Measurements from ENCODE around the gene PRKN. TPM values are rescaled to one million over a fixed set of nuclear protein-coding genes. Genes with fewer than 3 reads are reported as not detected.

Gene PRKN
- total RNA-seq, 1 donor from 2014 or later: 0.79 TPM

DNA sequence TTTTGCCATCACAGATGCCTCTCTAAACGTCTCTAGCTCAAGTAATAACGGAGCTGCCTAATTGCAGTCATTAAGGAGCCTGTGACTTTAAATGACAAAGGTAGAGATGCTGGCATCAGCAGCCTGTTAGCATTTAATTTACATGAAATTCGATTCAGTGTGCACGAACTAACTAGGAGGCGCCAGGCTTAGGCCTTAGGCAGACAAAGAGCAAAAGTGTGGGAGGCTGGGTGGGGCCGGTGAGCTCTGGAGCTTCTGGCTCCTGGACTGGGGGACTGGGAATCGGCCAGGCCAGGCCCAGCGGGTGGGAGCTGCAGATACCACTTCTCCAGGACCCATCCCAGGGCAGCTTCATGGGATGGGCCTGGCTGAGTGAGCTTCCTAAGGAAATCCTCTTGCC lies 1283.7 kb downstream of the PRKN start:
- TF ChIP-seq, protein P1, sequence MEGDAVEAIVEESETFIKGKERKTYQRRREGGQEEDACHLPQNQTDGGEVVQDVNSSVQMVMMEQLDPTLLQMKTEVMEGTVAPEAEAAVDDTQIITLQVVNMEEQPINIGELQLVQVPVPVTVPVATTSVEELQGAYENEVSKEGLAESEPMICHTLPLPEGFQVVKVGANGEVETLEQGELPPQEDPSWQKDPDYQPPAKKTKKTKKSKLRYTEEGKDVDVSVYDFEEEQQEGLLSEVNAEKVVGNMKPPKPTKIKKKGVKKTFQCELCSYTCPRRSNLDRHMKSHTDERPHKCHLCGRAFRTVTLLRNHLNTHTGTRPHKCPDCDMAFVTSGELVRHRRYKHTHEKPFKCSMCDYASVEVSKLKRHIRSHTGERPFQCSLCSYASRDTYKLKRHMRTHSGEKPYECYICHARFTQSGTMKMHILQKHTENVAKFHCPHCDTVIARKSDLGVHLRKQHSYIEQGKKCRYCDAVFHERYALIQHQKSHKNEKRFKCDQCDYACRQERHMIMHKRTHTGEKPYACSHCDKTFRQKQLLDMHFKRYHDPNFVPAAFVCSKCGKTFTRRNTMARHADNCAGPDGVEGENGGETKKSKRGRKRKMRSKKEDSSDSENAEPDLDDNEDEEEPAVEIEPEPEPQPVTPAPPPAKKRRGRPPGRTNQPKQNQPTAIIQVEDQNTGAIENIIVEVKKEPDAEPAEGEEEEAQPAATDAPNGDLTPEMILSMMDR (IDR thresholded peaks at IDR 0.05; ENCODE audit: insufficient read depth, low read length, severe bottlenecking): no peak
- Histone ChIP-seq H3K27me3 (ENCODE audit: control insufficient read depth, insufficient read depth, low read length) (peaks cover 2% of the 10 kb centered on the region), H3K36me3 (ENCODE audit: control insufficient read depth, insufficient read depth, low read length) (no peaks in the 10 kb centered on the region), H3K4me3 (ENCODE audit: low read depth, low read length) (no peak overlapping the region)
- FAIRE-seq: no peak
- DNase-seq (ENCODE audit: low read depth): no peak

- peaks cover 2% of the 10 kb centered on the region for H3K27me3 ChIP-seq (ENCODE audit: control insufficient read depth, insufficient read depth, low read length)
- FAIRE-seq (no peak), DNase-seq (ENCODE audit: low read depth) (no peak)
- H3K4me3 ChIP-seq (ENCODE audit: low read depth, low read length): no peak overlapping the region
- TF ChIP-seq, protein P1 (IDR thresholded peaks at IDR 0.05; ENCODE audit: insufficient read depth, low read length, severe bottlenecking): no peak
- no peaks in the 10 kb centered on the region for H3K36me3 ChIP-seq (ENCODE audit: control insufficient read depth, insufficient read depth, low read length)
Observed at GRCh38 chr6:161442420-161442819, 1285.1 kb downstream of the PRKN start.

- TF ChIP-seq, protein P1 (IDR thresholded peaks at IDR 0.05; ENCODE audit: insufficient read depth, low read length, severe bottlenecking): no peak
- FAIRE-seq (no peak), DNase-seq (ENCODE audit: low read depth) (no peak)
- Histone ChIP-seq H3K27me3 (ENCODE audit: control insufficient read depth, insufficient read depth, low read length) (peaks cover 2% of the 10 kb centered on the region), H3K36me3 (ENCODE audit: control insufficient read depth, insufficient read depth, low read length) (no peaks in the 10 kb centered on the region), H3K4me3 (ENCODE audit: low read depth, low read length) (no peak overlapping the region)
Observed at GRCh38 chr6:161440299-161440698, 1287.3 kb downstream of the PRKN start.

DNA sequence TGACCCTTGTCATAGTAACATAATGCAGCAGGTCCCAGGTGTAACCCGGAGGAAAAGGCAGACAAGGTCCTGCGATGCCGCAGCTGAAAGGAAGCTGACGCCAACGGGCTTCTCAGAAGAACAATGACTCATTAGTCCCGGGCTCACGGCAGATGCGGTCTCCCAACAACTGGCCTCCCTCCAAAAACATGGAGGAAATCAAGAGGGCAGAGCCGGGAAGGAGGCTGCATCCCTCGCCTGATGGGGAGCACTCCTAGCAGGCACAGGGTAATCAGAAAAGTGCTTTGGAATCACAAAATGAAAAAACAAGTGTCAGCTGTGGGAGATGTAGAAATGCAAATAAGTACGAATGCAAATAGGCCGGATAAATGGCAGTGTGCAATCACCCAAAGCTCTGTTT lies 1288.5 kb downstream of the PRKN start:
- Histone ChIP-seq H3K4me3 (ENCODE audit: low read depth, low read length) (no peak overlapping the region), H3K36me3 (ENCODE audit: control insufficient read depth, insufficient read depth, low read length) (no peaks in the 10 kb centered on the region), H3K27me3 (ENCODE audit: control insufficient read depth, insufficient read depth, low read length) (no peaks in the 10 kb centered on the region)
- FAIRE-seq: no peak
- peak; percentile 22 for DNase-seq (ENCODE audit: low read depth)
- TF ChIP-seq, protein P1 (IDR thresholded peaks at IDR 0.05; ENCODE audit: insufficient read depth, low read length, severe bottlenecking): no peak

DNA sequence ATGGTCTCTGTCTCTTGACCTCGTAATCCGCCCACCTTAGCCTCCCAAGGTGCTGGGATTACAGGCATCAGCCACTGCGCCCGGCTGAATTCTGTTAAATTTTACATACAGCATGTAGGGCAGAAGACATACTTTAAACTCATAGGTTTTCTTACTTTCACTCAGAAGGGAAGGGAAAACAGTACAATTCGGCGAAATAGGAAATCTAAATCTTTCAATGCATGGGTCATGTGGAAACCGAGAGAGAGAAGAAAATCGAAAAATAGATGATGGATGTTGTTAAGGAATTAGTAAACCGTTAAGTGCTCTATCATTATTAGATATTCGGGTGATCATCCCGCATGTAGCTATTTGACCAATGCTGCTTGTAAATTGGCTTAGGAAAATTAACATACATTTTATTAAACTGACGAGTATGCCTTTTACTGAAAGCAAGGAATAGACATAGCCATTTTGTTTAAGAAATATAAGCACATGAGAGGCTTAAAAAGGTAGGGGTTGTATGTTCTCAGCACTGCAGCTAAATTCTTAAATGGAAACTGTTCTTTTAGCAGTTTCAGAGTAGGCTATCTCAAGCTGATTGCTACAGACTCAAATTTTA lies 1289.0 kb downstream of the PRKN start:
- Histone ChIP-seq H3K4me3 (ENCODE audit: low read depth, low read length) (no peak overlapping the region), H3K27me3 (ENCODE audit: control insufficient read depth, insufficient read depth, low read length) (no peaks in the 10 kb centered on the region), H3K36me3 (ENCODE audit: control insufficient read depth, insufficient read depth, low read length) (no peaks in the 10 kb centered on the region)
- TF ChIP-seq, protein P1 (IDR thresholded peaks at IDR 0.05; ENCODE audit: insufficient read depth, low read length, severe bottlenecking): no peak
- DNase-seq (ENCODE audit: low read depth) (no peak), FAIRE-seq (no peak)

GRCh38 chr6:161437851-161438250 lies 1289.7 kb downstream of the PRKN start:
- Histone ChIP-seq H3K4me3 (ENCODE audit: low read depth, low read length) (no peak overlapping the region), H3K36me3 (ENCODE audit: control insufficient read depth, insufficient read depth, low read length) (no peaks in the 10 kb centered on the region), H3K27me3 (ENCODE audit: control insufficient read depth, insufficient read depth, low read length) (no peaks in the 10 kb centered on the region)
- FAIRE-seq (no peak), DNase-seq (ENCODE audit: low read depth) (no peak)
- TF ChIP-seq, protein P1 (IDR thresholded peaks at IDR 0.05; ENCODE audit: insufficient read depth, low read length, severe bottlenecking): no peak

Data from bronchial epithelial cell (primary cell).